Thyroid gland (tissue), 4 donors: ENCODE measurements around the gene VPS35L.

ENCODE experiments used
- POLR2A ChIP-seq, 2 donors: fragments of 450-650 bp; IDR thresholded peaks; one replicate each; pipeline ENCODE4 v1.6.1; 2017; ENCODE audit warnings: antibody characterized with exemption in 2 of 2, mild to moderate bottlenecking in 2 of 2, moderate library complexity in 1 of 2
- TF ChIP-seq, protein P1 (sequence below), 6 experiments: fragments of 200-600 bp in 3 of 6; fragments of 450-650 bp in 3 of 6; sonication (generic) in 3 of 6; IDR thresholded peaks; one replicate each; pipeline ENCODE4 v1.5.1; 2016 to 2019; ENCODE audit warnings: antibody characterized with exemption in 6 of 6, mild to moderate bottlenecking in 2 of 6, inconsistent platforms in 1 of 6, moderate library complexity in 1 of 6

DNA sequence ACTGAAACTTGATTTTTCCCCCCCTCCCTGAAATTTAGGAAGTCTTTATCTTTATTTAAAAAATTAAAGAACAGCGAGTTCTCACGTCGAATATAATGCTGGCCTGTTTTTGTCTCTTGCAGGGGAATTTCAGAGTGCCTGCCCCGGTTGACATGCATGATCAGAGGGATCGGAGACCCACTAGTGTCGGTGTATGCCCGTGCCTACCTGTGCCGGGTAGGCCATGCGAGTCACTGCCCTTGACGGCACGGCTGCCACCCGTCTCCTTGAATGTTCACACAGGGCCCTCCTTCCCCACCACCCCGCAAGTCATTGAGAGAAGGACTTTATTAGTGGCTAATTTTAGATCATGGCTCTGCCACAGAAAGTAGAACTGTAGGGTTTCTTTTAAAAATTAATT is 54.7 kb downstream of the VPS35L start:
- TF ChIP-seq, protein P1, sequence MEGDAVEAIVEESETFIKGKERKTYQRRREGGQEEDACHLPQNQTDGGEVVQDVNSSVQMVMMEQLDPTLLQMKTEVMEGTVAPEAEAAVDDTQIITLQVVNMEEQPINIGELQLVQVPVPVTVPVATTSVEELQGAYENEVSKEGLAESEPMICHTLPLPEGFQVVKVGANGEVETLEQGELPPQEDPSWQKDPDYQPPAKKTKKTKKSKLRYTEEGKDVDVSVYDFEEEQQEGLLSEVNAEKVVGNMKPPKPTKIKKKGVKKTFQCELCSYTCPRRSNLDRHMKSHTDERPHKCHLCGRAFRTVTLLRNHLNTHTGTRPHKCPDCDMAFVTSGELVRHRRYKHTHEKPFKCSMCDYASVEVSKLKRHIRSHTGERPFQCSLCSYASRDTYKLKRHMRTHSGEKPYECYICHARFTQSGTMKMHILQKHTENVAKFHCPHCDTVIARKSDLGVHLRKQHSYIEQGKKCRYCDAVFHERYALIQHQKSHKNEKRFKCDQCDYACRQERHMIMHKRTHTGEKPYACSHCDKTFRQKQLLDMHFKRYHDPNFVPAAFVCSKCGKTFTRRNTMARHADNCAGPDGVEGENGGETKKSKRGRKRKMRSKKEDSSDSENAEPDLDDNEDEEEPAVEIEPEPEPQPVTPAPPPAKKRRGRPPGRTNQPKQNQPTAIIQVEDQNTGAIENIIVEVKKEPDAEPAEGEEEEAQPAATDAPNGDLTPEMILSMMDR (IDR thresholded peaks at IDR 0.05), result no peak
- no peak for TF ChIP-seq POLR2A (IDR thresholded peaks at IDR 0.05)
